GM20431 (cell line): ENCODE data around the gene PIGS.
"Not testable (repeated sequence)": the region's sequence is repeated elsewhere in the genome, so short reads cannot be mapped to it uniquely, and the experiment has no call there.

ENCODE experiments used
- in situ Hi-C: fragments of 300-500 bp; cut with MseI, MboI; formaldehyde crosslinking; loops from one replicate; pipeline ENCODE4 v1.15.0; 2020; ENCODE audit warnings: low sequenced_read_pairs; ENCODE audit not compliant: unreplicated experiment

PIGS gene

GRCh38 chr17:28571361-28572122 lies at the start of gene PIGS:
Gene PIGS (minus strand): TSS chr17:28571524. CDS start chr17:28571496, 28 bp downstream.
- in situ Hi-C loops: no loop called here

- in situ Hi-C loops: no loop called here
These were observed 48.7 kb upstream of the PIGS start for GRCh38 chr17:28620010-28620409.

- in situ Hi-C loops: loop anchor here (10.0 kb wide), 1 partner anchor 124 kb away; no protein-coding TSS in a partner anchor
These were observed 47.1 kb upstream of the PIGS start for GRCh38 chr17:28618464-28618863.

- in situ Hi-C loops: loop anchor here (10.0 kb wide), 1 partner anchor 121 kb away; no protein-coding TSS in a partner anchor
These were observed 45.0 kb upstream of the PIGS start for GRCh38 chr17:28616281-28616680.

DNA sequence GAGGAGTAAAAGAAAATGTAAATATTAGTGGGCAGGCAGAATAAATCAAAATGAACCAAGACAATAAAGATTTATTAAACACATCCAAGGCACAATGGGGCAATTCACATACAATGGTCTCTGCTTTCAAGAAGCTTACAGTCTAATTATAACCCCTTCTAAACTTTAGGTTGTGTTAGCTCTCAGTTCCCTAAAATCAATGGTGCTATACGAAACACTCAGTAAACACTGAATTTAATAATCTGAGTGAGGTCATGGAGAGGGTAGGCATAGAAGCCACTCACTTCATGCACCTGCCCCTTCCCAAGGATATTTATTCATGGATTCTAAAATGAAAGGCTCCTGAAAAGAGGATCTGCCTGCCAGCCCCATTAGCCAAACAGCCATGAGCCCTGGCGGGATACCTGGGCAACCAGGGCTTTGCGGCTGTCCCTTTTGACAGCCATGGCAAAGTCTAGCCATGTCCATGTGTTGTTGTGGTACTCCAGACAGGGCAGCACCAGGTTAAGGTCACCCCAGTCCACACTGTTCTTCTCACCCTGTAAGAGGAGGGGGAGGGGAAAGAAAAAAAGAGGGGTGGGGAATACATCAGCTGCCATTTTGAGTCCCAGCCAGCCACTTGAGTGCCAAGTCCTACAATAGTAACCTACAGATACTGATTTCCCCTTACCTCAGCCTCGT lies 44.1 kb upstream of the PIGS start:
- in situ Hi-C loops: loop anchor here (10.0 kb wide), 1 partner anchor 121 kb away; no protein-coding TSS in a partner anchor

GRCh38 chr17:28613931-28614381 lies 42.6 kb upstream of the PIGS start, which contains the start of gene RSKR:
Gene RSKR (minus strand): TSS chr17:28614185. CDS start chr17:28614161, 24 bp downstream.
- in situ Hi-C loops: loop anchor here (10.0 kb wide), 1 partner anchor 119 kb away; no protein-coding TSS in a partner anchor

DNA sequence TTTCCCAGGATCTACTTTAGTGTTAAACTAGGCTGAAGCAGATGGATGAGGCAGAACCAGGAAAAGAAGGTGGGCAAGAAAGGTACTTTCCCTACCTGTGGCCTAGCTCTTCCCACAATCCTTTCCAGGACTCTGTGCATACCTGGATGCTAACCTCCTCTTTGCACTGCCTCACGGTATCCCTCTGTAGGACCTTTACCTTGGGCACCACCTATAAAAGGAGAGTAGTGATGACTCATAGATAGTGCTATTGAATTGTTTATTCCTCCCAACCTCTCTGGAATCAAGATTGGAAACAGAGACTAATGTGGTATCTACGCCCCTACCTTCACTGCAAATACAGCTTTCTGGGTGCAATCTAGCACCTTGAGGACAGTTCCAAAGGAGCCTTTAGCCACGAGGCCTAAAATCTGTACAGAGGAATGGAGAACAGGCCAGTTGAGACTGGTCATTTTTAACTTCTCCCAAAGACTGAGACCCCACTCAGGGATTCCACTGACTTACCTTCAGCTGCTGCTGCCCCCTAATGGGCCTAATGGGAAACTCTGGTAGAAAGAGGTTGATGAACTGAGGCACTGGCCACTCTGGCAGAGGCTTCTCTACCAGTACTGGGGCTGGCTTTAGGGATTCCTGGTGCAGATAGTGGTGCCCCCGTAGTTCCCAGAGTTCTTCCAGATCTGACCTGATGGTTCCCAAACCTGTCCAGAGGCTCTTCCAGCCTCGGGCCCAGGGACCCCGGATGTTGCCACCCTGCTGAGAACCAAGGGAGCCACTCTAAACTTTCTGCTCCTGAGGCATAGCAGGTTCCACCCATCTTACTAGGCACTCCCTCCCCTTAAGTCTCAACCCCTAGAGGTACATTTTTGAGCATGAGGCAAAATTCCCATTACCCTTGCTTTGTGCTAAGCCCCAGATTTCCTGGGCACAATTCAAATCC lies 41.9 kb upstream of the PIGS start:
- in situ Hi-C loops: loop anchor here (10.0 kb wide), 1 partner anchor 118 kb away; no protein-coding TSS in a partner anchor

- in situ Hi-C loops: loop anchor here (10.0 kb wide), 1 partner anchor 118 kb away; no protein-coding TSS in a partner anchor
These were observed 41.2 kb upstream of the PIGS start for GRCh38 chr17:28612531-28612930.

- in situ Hi-C loops: loop anchor here (10.0 kb wide), 1 partner anchor 116 kb away; no protein-coding TSS in a partner anchor
These were observed 39.1 kb upstream of the PIGS start for GRCh38 chr17:28610376-28610775.

DNA sequence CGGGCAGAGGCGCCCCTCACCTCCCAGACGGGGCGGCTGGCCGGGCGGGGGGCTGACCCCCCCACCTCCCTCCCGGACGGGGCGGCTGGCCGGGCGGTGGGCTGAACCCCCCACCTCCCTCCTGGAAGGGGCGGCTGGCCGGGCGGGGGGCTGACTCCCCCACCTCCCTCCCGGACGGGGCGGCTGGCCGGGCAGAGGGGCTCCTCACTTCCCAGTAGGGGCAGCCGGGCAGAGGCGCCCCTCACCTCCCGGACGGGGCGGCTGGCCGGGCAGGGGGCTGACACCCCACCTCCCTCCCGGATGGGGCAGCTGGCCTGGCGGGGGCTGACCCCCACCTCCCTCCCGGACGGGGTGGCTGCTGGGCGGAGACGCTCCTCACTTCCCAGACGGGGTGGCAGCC lies 32.7 kb upstream of the PIGS start:
- in situ Hi-C loops: not testable (repeated sequence)

DNA sequence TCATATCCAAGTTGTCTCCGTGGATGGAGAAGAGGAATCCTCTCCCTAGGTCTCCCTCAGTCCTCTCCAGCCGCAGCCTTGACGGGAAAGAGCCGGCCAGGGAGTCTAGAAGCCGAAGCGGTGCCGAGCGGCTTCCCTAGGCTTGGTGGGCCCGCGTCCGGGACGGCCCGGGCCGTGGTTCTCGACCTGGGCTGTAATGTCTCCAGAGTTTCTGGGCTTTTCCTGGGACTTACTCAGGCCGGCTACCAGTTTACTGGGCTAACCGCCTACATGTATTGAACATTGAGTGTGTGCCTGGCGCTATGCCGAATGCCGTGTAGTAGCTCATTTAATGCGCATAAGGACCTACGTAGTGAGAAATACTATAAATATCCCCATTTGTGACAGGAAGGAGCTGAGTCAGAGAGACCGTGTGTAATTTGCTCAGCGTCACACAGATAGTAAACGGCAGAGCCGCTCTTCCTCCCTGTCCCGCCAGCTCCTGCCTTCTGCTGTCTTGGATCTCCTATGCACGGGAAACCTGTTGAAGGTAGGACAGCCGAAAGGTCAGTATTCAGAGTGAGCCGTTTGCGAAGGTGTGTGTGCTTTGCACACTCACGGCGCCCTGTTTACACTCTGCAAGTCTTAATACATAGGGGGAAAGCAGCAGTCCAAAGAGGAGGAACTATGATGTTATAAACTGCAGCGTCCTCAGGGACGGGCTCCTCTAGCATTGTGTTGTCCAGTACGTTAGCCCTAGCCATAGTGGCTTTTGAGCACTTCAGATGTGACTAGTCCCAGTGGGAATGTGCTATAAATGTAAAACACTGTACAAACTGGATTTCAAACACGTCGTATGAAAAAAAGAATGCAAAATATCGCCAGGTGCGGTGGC lies 28.2 kb upstream of the PIGS start:
- in situ Hi-C loops: no loop called here

DNA sequence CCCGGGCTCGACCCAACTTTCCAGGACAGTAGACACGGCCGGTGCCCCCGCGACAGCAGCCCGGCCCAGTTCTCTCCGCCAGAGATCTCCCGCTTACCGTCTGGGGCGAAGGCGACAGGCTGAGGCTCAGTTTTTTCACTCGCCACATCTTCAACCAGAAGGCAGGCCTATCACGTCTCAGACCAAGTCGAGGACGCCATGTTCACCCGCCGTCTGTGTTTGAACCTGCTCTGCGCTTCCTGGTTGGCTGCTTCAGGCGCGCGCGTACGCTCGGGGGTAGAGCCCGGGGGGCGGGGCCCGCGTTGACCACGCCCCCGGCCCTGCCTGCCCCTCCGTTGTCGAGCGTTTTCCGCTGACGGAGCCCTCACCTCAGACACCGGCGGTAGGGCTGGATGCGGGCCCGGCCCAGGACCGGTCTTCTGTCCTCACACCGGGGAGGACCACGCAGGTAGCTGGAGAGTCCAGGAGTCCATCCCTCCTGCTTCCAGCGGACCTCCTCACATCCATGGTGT lies 27.5 kb upstream of the PIGS start, which contains the start of gene SPAG5:
SPAG5 (minus strand) TSS at position 227 of the 512 bp plus-strand sequence; CDS start at position 148, 79 bp downstream.
- in situ Hi-C loops: no loop called here

DNA sequence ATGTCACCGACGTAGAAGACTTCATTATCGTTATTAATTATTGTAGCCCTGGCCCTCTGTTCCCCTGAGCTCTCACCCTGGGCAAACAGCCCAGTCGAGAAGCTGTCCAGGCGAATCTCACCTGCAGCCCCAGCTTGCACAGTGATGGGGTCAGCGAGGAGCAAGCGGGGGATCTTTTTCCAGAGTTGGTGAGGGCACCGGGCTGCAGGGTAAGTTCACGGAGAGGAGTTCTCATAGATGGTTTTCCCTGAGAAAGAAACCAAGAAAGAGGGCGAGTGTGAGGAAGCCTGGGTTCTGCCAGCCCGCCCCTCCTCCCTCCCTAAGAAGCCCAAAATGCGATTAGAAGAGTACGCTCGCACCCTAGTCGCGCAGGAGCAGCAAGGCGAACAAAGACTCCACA lies 27.1 kb upstream of the PIGS start:
- in situ Hi-C loops: no loop called here

DNA sequence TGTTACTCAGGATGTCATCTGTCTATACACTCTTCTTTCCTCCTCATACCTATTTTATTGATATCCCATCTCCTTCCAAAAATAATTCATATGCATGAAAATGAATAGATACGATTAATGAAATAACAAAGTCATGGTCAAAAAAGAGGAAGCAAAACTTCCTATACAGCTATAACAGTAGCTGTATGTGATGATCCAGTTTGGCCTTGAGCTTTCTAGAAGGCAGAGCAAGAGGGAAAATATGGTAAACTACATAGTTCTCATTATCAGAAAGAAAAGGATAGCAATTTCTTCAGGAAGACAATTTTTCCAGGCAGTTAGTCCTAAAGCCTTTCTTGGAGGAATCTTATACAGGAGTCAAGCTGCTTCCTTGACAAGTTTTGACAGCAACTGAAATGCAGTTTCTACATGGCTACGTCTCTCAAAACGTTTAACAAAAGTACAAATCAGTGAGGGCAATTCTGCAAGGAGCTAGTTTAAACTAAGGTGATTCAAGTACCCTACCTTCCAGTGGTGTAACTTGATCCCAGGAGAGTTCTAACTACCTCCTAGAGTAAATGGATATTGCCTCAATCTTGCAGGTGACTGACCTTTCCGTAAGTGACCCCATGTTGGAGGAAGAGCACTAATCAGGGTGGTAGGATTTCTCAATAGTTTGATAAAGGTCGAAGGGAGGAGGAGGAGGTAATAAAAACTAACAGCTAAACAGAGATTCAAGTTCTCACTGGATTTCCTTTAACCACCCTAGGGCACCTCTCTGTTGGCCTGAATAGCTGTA lies 26.5 kb upstream of the PIGS start:
- in situ Hi-C loops: no loop called here

- in situ Hi-C loops: no loop called here
These were observed 20.9 kb upstream of the PIGS start for GRCh38 chr17:28592260-28592659.

- in situ Hi-C loops: no loop called here
These were observed 14.5 kb upstream of the PIGS start for GRCh38 chr17:28585851-28586250.

- in situ Hi-C loops: no loop called here
These were observed 13.1 kb upstream of the PIGS start for GRCh38 chr17:28584434-28584833.

DNA sequence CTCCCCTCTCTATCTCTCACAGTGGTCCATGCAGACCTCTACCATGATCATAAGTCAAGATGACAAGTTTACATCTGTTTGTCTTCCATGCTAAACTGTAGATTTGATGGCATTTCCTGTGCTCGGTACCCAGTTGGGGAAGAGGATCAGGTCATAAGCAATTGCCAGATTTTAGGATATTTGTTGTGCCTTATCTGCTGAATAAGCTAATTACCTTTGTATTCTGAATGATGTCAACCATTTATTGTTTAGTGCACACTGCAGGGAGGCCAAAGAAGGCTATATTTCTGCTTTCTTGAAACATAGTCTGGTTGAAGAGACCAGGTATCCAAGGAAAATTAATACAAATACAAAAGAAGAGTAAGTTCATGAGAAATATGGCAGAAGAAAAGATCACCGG lies 11.2 kb upstream of the PIGS start:
- in situ Hi-C loops: no loop called here
